NCI-H82 treated with DMSO at 0.1 percent for 48 hours (cell line): Measurements from ENCODE around the gene LYPD6B.

Source experiments
- DNase-seq: peaks from one replicate; lab custom pipeline; 2025; ENCODE audit not compliant: unreplicated experiment; lab: John Stamatoyannopoulos, UW

Gene LYPD6B

DNA sequence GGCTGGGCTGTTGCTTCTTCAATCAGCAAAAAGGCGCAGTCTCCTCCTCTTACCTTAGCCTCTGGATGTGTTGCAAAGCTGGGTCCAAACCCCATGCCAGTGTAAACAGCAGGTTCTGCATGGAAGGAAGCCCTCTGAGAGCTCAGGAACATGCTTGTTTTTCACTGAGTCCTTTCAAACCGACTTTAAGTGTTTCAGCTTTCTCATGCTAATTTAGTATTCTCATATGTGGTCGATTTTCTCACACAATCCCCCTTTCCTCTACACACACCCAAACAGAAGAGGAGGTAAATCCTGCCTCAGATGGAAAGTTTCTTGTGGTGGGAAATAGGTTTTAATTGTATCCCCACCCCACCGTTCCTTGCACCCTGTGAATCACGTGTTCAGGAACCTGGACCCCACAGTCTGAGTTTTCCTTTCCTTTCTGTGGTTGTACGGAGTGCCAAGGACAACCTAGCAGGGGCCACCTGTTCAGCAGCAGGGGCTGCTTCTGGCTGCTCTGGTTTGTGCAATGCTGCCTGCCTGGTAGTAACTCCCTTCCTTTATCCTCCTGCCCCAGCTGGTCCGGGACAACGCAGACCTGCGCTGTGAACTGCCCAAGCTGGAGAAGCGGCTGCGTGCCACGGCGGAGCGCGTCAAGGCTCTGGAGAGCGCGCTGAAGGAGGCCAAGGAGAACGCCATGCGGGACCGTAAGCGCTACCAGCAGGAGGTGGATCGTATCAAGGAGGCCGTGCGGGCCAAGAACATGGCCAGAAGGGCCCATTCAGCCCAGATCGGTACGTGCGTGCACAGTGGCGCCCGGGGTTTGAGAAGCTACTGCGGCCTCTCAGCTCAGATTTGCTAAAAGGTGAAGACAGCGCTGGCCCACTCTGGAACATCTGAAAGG, 28.7 kb upstream of the LYPD6B start:
- no peak for DNase-seq

DNA sequence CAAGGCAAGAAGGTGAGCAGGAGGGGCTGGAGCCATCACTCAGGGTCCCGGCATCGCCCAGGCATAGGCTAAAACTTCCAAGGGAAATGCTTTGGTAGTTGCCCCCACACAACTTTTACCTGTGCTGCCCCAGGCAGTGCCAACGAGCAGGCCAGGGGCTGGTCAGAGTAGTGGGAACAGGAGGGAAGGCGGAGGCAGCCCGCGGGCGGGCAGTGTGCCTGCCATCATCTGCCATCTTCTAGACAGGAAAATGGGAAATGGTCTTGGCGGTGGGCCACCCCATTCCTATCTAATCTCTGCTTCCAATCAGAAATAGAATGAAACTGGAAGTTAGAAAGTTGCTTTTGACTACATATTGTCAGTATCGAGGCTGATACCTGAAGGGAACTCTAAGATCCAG, 26.0 kb upstream of the LYPD6B start:
- DNase-seq, result no peak

DNA sequence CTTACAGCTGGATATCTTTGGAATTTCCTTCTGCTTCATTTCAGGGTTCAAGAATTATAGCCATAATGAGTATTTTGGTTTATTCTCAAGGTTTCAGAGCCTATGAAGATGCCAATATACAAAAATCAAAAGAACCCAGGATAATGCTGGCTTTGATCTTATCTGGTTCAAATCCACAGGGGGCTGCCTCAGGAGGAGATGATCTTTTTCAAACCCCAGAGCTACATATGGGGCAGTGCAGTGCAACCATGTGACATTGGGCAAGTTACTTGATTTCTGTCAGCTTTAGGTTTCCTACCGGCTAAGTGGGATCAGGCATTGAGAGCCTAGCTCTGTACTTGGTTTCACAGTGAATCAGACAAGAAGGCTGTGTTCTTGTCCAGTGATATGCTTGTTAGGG, 23.0 kb upstream of the LYPD6B start:
- DNase-seq, result no peak

DNA sequence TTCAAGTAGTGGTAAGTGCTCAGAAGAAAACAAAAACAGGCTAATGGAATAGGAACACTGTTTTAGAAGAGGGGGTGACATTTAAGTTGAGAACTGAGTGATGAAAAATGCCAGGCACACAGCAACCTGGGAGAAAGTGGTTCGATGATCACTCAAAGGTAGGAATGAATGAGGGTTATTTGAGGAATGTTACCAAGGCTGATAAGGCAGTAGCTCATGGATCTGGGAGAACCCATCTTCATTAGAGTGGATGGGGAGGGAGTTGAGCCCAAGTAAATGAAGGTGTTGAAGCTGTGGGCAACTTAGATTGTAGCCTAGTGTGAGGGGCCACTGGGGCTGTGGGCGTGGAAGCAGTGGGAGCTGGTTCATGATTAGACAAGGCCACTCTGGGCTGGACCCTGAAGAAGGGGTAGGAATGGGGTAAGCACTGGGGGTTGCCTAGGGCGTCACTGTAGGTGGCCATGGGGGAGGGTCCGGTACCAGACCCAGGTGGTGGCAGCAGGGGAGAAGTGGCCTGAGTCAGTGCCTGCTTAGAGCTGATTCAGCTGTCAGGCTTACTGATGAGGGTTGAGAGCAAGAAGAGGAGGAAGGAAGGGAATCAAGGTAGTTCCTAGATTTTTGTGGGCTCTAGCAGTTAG, 22.5 kb upstream of the LYPD6B start:
- no peak for DNase-seq

DNA sequence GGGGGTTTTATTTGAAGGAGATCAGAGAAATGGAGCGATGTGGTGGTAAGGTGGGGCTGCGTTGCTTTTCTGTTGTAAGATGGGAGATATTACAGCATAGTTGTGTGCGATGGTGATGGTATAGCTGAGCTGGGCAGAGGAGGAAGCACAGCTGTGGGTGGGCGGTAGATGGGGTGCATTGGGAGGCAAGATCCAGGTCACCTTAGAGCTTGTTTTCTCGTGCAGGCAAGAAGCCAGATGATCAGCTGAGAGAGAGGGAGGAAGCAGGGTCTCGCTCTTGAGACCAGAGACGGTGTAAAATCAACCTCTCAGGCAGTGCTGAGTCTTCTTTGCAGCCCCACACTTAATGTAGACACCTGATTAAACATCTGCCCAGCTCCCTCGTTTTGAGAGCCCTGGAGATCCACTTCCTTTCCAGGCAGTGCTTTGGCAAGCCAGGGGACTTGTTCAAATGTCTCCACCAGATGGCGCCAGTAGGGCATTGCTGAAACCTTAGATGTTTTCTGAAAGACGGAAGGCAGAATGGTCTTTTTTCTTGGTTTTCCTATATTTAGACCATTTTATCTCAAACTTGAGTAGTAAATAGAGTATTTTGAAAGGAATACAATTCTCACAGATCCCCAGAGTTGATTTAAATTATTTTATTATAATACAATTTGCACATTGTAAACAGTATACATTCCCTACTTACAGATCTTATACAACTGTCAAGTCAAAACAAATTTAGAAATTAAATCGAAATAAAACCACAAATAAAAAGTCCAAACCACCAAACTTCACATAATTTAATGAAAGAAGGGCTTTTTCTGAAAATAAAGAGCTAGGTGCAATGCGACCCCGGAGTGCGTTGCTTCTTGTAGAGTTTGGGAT, 21.1 kb upstream of the LYPD6B start:
- DNase-seq, result peak; percentile 13

DNA sequence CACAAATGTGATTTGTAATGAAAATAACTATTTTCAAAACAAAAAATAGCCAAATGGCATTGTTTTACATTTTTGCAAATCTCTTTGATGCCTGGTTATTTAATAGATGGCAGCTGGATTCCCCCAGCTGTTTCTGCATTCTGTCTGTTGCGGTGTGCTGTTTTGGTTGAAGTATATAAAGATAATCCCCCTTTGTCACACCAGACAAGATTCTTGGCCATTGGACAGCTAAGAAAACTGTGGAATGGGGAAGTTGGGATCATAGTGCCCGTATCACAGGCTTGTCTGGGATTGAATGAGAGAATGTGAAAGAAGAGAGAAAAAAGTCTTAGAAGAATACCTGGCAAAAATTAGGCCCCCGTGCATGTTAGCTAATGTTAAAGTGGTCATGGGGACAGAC, 19.5 kb upstream of the LYPD6B start:
- DNase-seq, result no peak

DNA sequence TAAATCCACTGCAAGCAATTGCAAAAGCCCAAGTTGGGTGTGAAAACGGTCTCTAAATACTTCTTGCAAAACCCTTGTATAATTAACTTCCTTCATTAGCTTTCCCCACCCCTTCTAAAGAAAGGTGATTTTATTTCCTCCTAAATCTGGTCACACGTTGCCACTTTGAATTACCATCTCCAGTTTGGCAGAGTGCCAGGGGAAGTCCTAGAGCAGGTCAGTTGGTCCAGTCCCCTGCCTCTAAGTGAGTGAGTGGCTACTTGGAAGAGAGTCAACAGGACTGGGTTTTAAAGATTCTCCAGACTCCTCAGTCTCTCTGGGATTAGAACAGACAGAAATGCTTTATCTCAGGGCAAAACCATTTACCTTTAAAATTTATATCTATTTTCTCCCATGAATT, 18.7 kb upstream of the LYPD6B start:
- DNase-seq, result no peak

DNA sequence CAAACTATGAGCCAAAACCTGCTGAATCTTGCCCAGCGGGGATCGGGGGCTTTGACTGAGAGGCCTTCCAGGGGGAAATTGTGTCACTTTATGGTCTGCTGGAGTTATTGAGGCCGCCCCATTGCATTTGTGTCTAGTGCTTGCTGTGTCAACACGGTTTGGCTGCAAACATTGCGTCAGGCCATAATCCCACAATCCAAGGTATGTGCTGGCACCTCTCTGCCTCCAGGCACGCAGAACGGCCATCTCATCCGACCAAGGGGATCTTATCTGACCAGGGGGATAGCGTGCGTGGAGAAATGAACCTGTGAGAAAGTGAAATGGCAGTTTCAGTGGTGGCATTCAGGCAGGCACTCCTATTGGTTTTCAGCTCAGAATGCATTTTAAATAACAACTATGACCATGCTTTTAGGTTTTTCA, 18.1 kb upstream of the LYPD6B start:
- DNase-seq, result no peak

DNA sequence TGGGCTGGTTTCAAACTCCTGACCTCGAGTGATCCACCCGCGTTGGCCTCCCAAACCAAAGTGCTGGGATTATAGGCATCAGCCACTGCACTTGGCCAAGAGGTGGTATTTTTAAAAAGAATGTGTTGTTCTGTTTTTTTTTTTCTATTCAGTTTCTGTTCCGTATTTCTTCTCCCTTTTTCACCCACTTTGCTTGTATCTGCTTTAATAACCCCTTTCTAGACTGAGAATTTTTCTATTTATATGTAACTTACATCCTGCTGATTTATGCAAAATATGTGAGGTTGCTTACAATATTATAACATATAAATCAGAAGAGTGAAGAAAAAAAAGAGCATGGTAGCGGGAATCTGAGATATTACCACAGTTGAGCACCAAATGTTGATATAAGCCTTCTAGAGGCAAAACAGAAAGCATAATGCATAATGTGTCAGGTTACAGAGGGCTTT, 17.2 kb upstream of the LYPD6B start:
- no peak for DNase-seq

DNA sequence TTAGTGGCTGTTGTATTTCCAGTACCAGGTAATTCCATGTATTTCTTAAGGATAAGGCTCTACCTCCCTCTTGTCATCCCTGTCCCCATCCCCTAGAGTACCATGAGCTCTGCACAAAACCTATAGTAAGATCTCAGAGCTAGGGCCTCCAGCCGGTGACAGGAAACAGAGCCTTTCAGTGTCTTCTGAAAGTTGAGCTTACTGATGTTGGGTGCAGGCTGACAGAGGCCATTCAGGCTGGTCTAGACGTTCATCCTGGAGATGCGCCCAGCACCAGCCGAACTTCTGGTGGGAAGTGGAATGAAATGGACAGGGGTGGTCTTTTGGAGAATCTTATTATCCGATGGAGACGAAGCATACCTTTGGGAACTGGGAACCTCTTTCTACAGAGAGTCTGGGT, 16.7 kb upstream of the LYPD6B start:
- no peak for DNase-seq

DNA sequence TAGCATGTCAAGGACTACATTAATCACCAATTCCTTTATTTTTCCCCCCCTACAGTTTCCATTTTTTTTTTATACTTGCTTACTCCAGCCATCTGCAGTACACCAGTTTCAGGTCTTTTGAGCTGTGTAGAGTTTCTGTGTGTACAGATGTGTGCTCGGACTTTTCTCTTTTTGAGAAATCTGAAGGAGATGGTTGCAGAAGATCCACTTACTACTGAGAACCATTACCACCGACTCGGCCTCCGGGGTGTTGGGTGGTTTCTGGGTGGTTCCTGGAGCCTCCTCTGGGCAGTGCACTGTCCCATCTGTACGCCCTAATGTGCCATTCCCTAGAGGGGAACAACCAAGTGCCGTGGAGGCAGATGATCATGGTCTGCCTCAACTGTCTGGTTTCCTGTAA, 15.4 kb upstream of the LYPD6B start:
- no peak for DNase-seq

DNA sequence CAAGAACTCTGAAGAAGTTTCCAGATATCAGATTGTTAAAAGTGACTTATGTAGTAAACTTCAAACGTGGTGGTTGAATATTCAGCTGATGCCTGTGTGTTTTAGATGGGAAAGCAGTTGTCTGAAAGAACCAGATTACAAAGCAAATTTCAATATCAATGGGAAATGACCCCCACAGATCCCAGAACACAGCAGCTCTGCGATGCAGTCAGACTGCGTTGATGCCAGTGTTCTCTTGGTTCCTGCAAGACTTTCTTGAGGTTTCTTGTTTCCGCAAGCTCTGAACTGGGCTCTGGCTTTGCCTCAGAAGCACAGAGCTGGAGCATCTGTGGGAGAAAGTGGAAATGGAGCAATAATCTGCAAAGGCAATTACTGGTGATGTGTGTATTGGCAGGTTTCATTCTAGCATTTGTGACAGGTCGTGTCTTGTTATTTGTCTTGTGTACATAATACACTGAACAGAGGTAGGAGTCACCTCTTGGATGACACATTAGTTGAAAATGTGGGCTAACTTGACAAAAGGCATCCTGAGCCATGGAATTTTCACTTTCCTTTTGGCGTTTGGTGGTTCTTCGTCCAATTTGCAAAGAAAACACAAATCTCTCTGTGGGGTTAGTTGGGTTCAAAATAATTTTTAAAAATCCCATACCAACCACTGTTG, 10.8 kb upstream of the LYPD6B start:
- DNase-seq, result no peak

DNA sequence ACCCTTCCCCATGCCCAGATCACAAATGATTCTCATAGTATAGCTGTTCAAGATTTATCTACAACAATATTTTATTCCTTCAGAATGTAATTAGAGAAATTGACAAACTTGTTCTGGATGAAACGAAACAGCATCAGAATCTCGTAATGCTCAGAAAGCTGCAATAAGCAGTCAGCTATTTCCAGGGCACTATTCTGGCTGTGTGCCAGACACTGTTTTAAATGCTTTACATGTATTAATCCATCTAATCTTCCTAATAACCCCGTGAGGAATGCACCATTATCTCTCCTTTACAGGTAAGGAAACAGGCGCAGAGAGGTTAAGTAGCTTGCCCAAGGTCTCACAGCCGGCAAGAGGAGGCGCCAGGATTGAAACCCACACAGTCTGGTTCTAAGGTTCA, 10.1 kb upstream of the LYPD6B start:
- peak; percentile 41 for DNase-seq

DNA sequence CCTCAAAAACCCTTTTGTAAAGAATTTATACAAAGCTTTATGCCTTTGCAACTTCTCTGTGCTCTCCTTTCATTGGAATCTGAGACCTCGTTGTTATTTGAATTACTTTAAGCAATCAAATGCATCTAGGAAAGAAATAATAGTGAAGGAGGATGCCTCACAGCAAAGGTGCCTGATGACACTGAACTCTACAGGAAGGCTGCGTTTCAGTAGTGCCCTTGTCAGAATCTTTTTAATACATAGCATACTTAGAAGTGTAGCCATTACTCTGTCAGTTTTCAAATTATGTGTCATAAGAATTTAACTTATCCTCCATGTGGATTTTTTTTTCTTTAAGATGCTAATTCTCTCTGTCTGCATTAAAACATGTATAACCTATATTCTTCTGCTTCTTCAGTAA, 9.6 kb upstream of the LYPD6B start:
- DNase-seq, result no peak

DNA sequence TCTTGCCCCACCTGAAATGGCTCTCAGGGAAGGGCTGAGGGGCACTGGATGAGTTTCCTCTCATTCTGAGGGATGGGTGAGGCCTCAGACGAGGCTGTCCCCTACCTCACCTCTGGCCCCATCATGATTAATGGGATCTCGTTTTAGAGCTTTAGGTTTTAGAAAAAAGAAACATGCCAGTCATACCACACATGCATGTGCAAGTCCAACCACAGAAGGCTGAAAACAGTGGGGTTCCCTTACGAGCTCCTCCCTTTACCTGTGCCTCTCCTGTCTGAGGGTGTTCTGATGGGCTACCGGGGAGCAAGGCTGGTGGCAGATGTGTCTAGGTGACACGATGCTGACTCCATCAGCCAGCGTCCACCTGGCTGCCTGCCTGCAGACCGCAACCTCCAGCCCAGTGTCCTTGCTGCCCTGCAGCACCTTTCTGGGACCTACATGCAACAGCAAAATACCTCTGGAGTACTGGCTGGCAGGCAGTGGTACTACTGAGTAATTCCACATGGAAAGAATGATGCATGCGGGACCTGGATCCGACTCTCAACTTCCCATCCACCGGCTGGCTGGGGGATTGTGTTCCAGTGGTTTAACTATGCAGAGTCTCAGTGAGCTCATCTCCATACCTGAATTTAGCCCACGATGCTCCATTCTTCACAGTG, 9.1 kb upstream of the LYPD6B start:
- no peak for DNase-seq

DNA sequence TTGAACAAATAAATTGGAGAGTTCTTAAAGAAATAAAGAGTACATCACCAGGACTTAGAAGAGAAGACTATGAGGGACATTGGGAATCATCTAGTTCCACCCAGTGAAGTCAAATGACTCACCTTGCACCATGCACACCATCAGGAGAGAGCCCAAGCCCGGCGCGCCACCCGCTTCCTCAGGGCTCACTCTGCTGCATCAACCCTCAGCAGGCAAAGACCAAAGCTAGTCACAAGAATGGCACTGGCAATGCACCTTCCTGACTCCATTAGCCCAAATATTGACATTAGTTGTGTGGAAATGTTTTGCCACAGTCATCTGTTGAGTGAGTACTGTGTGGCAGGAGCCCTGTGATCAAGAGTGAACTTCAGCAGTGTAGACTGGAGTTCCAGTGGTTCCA, 7.1 kb upstream of the LYPD6B start:
- no peak for DNase-seq

DNA sequence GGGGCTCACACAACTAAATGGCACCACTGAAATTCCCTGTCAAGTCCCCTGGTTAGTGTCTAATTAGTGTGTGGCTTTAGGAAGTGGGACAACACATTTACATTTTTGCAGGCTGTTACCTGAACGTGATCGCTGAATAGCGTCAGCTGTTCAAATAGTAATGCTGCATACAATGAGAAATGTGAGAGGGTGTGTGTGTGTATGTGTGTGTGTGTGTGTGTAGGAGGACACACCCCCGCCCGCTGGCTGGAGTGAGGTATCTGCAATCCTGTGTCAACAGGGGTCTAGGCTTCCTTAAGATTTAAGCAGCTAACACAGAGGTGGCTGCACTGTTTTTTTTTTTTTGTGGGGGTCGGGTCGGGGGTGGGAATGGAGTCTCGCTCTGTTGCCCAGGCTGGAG, 4.8 kb upstream of the LYPD6B start:
- DNase-seq, result no peak

DNA sequence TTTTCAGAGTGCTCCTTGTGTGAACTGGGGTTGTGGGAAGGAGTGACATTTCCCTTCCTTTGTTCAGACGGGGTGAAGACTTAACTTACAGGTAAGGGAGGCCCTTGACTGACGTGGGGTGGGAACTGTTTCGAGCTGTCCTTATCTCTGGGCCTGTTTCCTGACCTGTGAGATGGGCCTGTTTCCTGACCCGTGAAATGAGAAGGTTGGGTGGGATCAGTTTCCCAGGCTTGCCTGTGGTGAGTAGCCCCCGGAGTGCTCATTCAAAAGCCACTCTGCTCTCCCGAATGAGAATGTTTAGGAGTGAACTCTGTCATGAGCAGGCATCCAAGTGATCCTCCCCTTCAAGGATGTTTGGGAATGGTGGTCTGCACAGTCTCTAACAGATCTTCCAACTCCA, 4.1 kb upstream of the LYPD6B start:
- DNase-seq, result no peak

DNA sequence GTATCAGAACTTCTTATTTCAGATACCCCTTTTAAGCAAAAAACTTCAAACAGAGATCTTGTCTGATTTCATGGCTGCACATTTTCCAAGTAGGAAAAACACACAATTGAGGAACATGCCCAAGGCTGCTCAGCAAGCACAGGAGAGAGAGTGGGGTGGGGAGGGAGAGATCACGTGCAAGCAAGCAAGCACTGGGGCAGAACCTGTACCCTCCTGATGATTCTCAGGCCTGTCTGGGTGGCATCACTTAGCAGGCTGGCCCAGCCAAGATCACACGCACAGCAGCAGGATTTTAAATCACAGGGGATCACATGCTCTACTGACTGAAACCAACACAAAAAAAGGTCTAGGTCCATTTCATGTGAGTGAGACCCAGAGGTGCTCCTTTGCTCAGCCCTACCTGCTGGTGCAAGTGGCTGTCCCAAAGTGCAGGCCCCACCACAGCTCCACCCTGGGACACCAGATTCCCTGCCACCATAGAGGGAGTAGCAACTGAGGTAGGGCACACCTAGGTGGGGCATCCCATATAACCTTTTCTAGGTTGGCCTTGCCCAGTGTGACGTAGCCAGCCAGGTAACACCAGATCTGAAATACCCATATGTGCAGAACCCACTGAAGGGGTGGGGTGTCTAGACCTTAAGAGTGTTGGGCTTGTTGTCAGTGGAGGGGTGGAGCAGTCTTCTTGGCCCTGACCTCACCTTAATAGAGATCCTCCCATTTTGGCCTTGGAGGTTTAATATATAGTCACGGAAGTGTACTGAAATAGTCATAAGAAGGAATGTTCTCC, 1.8 kb upstream of the LYPD6B start:
- no peak for DNase-seq

DNA sequence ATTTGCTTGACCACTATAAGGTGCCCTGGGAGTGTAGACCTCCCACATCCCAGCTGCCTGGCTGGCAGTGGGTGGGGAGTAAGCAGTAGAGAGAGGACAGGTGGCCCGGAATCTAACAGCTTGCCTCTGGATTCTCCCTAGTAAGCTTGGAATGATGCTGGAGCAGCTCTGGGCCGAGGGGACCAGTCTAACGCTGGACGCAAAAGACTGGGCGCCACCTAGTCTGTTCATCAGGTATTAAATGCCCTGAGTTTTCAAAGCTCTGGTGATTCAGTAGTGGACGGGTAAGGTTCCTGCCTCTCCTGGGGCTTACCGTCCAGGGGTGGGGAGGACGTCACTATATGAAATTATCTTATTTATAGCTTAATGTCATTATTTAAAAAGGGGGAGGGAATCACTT, 648 bp upstream of the LYPD6B start:
- DNase-seq, result no peak
